SU-DHL-6 (cell line): ENCODE data around the gene GPR68.

Experiments
- H2AFZ ChIP-seq: fragments of 200-600 bp; sonication (generic); 2 replicates; pipeline ENCODE4 v1.6.1; 2014; ENCODE audit warnings: low read depth, mild to moderate bottlenecking, moderate library complexity, mixed read lengths, antibody characterized with exemption, low read length; ENCODE audit not compliant: severe bottlenecking
- H3F3A ChIP-seq: fragments of 200-600 bp; shearing (Covaris generic); 2 replicates; pipeline ENCODE4 v1.6.0; 2016; ENCODE audit warnings: antibody characterized with exemption, mild to moderate bottlenecking; ENCODE audit not compliant: insufficient read depth
- H3K27ac ChIP-seq: fragments of 200-600 bp; sonication (generic); 2 replicates; pipeline ENCODE4 v1.5.1; 2016; ENCODE audit warnings: low read depth, mild to moderate bottlenecking, low read length, moderate library complexity, mixed read lengths
- H3K27me3 ChIP-seq: fragments of 200-600 bp; sonication (generic), shearing (Covaris generic); 2 replicates; pipeline ENCODE4 v1.6.0; 2014; ENCODE audit warnings: mild to moderate bottlenecking, low read length
- H3K36me3 ChIP-seq: fragments of 200-600 bp; sonication (generic); 2 replicates; pipeline ENCODE4 v1.6.1; 2014; ENCODE audit warnings: mild to moderate bottlenecking, low read length, mixed read lengths
- H3K4me2 ChIP-seq: fragments of 300-600, 200-600 bp; shearing (Covaris generic), sonication (generic); 2 replicates; pipeline ENCODE4 v1.6.0; 2014; ENCODE audit warnings: low read length, low read depth, mild to moderate bottlenecking; ENCODE audit not compliant: poor library complexity, severe bottlenecking
- H3K4me3 ChIP-seq: fragments of 200-600 bp; sonication (generic); 2 replicates; pipeline ENCODE4 v1.5.1; 2014; ENCODE audit warnings: antibody characterized with exemption, low read length, mild to moderate bottlenecking, mixed read lengths; ENCODE audit not compliant: insufficient read depth, poor library complexity, severe bottlenecking
- H3K79me2 ChIP-seq: fragments of 200-600 bp; sonication (generic); 2 replicates; pipeline ENCODE4 v1.6.1; 2014; ENCODE audit warnings: mild to moderate bottlenecking, low read length, moderate library complexity; ENCODE audit not compliant: insufficient read depth
- H3K9ac ChIP-seq: fragments of 200-600 bp; sonication (generic); 2 replicates; pipeline ENCODE4 v1.7.0; 2014; ENCODE audit warnings: mild to moderate bottlenecking, low read length
- H3K9me2 ChIP-seq: fragments of 200-600 bp; sonication (generic); replicated peaks from 2 replicates; pipeline ENCODE4 v1.6.1; 2014; ENCODE audit warnings: low read length; ENCODE audit not compliant: insufficient read depth
- H3K9me3 ChIP-seq: fragments of 200-600 bp; sonication (generic); 2 replicates; pipeline ENCODE4 v1.6.1; 2014; ENCODE audit warnings: low read length, mixed read lengths; ENCODE audit not compliant: insufficient read depth
- H4K20me1 ChIP-seq: fragments of 200-600 bp; sonication (generic); 2 replicates; pipeline ENCODE4 v1.6.1; 2014; ENCODE audit warnings: low read depth, mild to moderate bottlenecking, antibody characterized with exemption, low read length, moderate library complexity, mixed read lengths
- EZH2phosphoT487 ChIP-seq: fragments of 200-600 bp; sonication (generic), shearing (Covaris generic); conservative IDR thresholded peaks from 2 replicates; pipeline ENCODE4 v1.6.1; 2018; ENCODE audit warnings: mild to moderate bottlenecking, antibody characterized with exemption, low read length, moderate library complexity, mixed read lengths
- TF ChIP-seq, protein P1 (sequence below): fragments of 200-600 bp; sonication (generic); IDR thresholded peaks from one replicate; pipeline ENCODE4 v1.5.1; 2017; ENCODE audit warnings: antibody characterized with exemption, mild to moderate bottlenecking, low read length, moderate library complexity; ENCODE audit not compliant: insufficient read depth, poor library complexity, severe bottlenecking

Gene GPR68

DNA sequence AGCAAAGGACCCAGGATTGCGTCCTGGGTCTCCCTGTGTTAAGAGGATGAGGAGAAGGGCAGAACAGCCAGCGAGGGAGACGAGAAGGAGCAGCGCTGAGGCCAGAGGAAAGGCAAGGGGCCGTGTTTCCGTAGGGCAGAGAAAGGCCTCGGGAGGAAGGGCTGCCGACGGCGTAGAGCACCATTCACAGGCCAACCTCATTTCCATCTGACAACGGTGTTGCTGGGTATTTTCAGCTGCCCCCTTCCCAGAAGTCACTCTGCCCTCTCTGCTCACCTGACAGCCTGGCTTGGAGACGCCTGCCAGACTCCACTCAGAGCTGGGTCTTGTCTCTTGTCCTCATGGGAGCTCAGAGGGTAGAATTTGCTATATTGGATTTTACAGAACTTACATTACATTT is 51.4 kb downstream of the GPR68 start:
- H4K20me1 ChIP-seq: no peaks in the 10 kb centered on the region
- no peaks in the 10 kb centered on the region for H3K36me3 ChIP-seq
- H3K9me3 ChIP-seq: no peaks in the 10 kb centered on the region
- H3K27ac ChIP-seq: no peak overlapping the region
- H3K9ac ChIP-seq: no peak overlapping the region
- H3K4me3 ChIP-seq: no peak overlapping the region
- H3K9me2 ChIP-seq: no peaks in the 10 kb centered on the region
- no peak overlapping the region for H3K4me2 ChIP-seq
- no peaks in the 10 kb centered on the region for H3F3A ChIP-seq
- no peaks in the 10 kb centered on the region for H3K79me2 ChIP-seq
- no peaks in the 10 kb centered on the region for H3K27me3 ChIP-seq
- TF ChIP-seq, protein P1, sequence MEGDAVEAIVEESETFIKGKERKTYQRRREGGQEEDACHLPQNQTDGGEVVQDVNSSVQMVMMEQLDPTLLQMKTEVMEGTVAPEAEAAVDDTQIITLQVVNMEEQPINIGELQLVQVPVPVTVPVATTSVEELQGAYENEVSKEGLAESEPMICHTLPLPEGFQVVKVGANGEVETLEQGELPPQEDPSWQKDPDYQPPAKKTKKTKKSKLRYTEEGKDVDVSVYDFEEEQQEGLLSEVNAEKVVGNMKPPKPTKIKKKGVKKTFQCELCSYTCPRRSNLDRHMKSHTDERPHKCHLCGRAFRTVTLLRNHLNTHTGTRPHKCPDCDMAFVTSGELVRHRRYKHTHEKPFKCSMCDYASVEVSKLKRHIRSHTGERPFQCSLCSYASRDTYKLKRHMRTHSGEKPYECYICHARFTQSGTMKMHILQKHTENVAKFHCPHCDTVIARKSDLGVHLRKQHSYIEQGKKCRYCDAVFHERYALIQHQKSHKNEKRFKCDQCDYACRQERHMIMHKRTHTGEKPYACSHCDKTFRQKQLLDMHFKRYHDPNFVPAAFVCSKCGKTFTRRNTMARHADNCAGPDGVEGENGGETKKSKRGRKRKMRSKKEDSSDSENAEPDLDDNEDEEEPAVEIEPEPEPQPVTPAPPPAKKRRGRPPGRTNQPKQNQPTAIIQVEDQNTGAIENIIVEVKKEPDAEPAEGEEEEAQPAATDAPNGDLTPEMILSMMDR: no peak
- TF ChIP-seq EZH2phosphoT487: no peak
- H2AFZ ChIP-seq: no peak overlapping the region

DNA sequence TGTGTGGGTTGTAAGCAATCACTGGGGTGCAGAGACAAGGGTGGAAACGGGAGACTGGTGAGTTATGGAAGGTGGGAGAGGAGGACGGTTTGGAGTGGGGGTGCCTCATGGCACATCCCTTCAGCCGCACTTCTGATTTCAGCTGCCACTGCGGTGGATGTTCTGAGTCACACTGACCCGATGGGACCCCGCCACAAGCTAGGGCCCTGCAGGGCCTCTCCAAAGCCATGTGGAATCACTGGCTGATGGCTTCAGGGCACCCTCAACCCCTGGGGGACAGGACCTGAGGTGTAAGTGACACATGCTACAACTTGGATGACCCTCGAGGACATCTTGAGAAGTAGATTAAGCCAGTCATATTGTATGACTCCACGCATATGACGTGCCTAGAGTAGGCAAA is 53.7 kb downstream of the GPR68 start:
- Histone ChIP-seq H4K20me1 (no peaks in the 10 kb centered on the region), H3K9me2 (no peaks in the 10 kb centered on the region), H3F3A (no peaks in the 10 kb centered on the region), H3K9ac (no peak overlapping the region), H3K4me2 (no peak overlapping the region), H3K4me3 (no peak overlapping the region), H3K9me3 (no peaks in the 10 kb centered on the region), H3K36me3 (no peaks in the 10 kb centered on the region), H3K27ac (no peak overlapping the region), H3K27me3 (no peaks in the 10 kb centered on the region), H2AFZ (no peak overlapping the region), H3K79me2 (no peaks in the 10 kb centered on the region)
- no peak for TF ChIP-seq EZH2phosphoT487
- TF ChIP-seq, protein P1: no peak

DNA sequence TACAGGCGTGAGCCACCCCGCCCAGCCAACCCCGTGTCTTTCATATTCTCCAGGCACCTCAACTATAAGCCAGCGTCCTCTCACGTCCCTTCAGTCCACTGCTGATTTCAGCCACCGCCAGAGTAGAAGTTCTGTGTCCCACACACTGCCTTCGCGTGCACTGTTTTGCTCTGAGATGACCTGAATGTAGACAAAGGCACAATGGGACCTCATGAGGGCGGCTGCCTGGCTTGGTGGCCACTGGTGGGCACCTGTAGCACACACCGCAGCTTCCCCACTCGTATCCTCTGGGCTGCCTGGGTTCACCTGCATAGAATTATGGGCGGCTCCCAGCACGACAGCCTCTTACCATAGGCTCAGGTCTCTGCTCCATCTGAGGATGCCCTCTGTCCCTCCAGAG is 57.2 kb downstream of the GPR68 start:
- H3K27ac ChIP-seq: no peak overlapping the region
- H3K27me3 ChIP-seq: no peaks in the 10 kb centered on the region
- no peak overlapping the region for H3K9ac ChIP-seq
- H3F3A ChIP-seq: no peaks in the 10 kb centered on the region
- no peak overlapping the region for H3K4me2 ChIP-seq
- H4K20me1 ChIP-seq: no peaks in the 10 kb centered on the region
- H3K9me3 ChIP-seq: no peaks in the 10 kb centered on the region
- no peaks in the 10 kb centered on the region for H3K36me3 ChIP-seq
- no peak overlapping the region for H3K4me3 ChIP-seq
- no peaks in the 10 kb centered on the region for H3K79me2 ChIP-seq
- H3K9me2 ChIP-seq: no peaks in the 10 kb centered on the region
- no peak overlapping the region for H2AFZ ChIP-seq
- TF ChIP-seq, protein P1: no peak
- no peak for TF ChIP-seq EZH2phosphoT487
